NCI-H1417 treated with DMSO at 0.1 percent for 48 hours (cell line): ENCODE results near the gene ARHGEF4.

Experiments used
- DNase-seq: peaks from one replicate; lab custom pipeline; 2025; lab: John Stamatoyannopoulos, UW

ARHGEF4 gene

GRCh38 chr2:130834091-130834930, 2.4 kb upstream of the ARHGEF4 start:
- no peak for DNase-seq

- DNase-seq, result no peak
These were observed 1.6 kb upstream of the ARHGEF4 start for GRCh38 chr2:130834931-130835765.

GRCh38 chr2:130835766-130836015, 1.0 kb upstream of the ARHGEF4 start:
- no peak for DNase-seq

- DNase-seq, result no peak
These were observed 579 bp downstream of the ARHGEF4 start for GRCh38 chr2:130837175-130837810.

- DNase-seq, result no peak
These were observed 1.3 kb downstream of the ARHGEF4 start for GRCh38 chr2:130837811-130838565.

GRCh38 chr2:130839011-130839780, 2.5 kb downstream of the ARHGEF4 start:
- DNase-seq, result no peak

- no peak for DNase-seq
These were observed 3.8 kb downstream of the ARHGEF4 start for GRCh38 chr2:130840506-130840905.

- DNase-seq, result no peak
These were observed 5.1 kb downstream of the ARHGEF4 start for GRCh38 chr2:130841741-130842365.

- no peak for DNase-seq
These were observed 6.1 kb downstream of the ARHGEF4 start for GRCh38 chr2:130842770-130843169.

GRCh38 chr2:130843321-130843985, 6.7 kb downstream of the ARHGEF4 start:
- no peak for DNase-seq

GRCh38 chr2:130844161-130844560, 7.4 kb downstream of the ARHGEF4 start:
- DNase-seq, result no peak

- DNase-seq, result no peak
These were observed 8.9 kb downstream of the ARHGEF4 start for GRCh38 chr2:130845505-130846085.

- no peak for DNase-seq
These were observed 9.5 kb downstream of the ARHGEF4 start for GRCh38 chr2:130846233-130846632.

GRCh38 chr2:130846686-130847375, 10.1 kb downstream of the ARHGEF4 start:
- no peak for DNase-seq

GRCh38 chr2:130847776-130848525, 11.2 kb downstream of the ARHGEF4 start:
- no peak for DNase-seq

- no peak for DNase-seq
These were observed 12.0 kb downstream of the ARHGEF4 start for GRCh38 chr2:130848526-130849210.

- DNase-seq, result no peak
These were observed 13.4 kb downstream of the ARHGEF4 start for GRCh38 chr2:130849896-130850787.
